Activated CD8-positive, alpha-beta T cell treated with anti-CD3 and anti-CD28 coated beads, Interleukin-2, amount 10 ng/mL, durations not matched to agents 7 days and 5 days (primary cell): Measurements from ENCODE around the gene WDR47. TPM values are rescaled to one million over a fixed set of nuclear protein-coding genes. Genes with fewer than 3 reads are reported as not detected.

Experiments
- ATAC-seq: fragments of 150-1000 bp; cut with Tn5 transposase; one replicate; pipeline ENCODE4 v1.10.0; 2021; ENCODE audit warnings: moderate library complexity
- CTCF ChIA-PET: fragments of 350-600 bp; sonication (Branson Sonifier 250); formaldehyde crosslinking; loops from one replicate; lab custom pipeline; 2021; ENCODE audit warnings: antibody characterized with exemption; lab: Charles Lee
- POLR2A ChIA-PET: fragments of 350-600 bp; sonication (Branson Sonifier 250); formaldehyde crosslinking; loops from one replicate; lab custom pipeline; 2021; ENCODE audit warnings: antibody characterized with exemption; lab: Charles Lee
- DNase-seq: peaks from one replicate; pipeline ENCODE4 v3.0.0-alpha.2; 2020
- H3K27ac Mint-ChIP-seq: one replicate; pipeline ENCODE4 v1.8.0; 2021; ENCODE audit warnings: mild to moderate bottlenecking, mixed read lengths
- H3K27me3 Mint-ChIP-seq: one replicate; pipeline ENCODE4 v1.8.0; 2021; ENCODE audit warnings: low read depth, mixed read lengths
- H3K36me3 Mint-ChIP-seq: one replicate; pipeline ENCODE4 v1.8.0; 2021; ENCODE audit warnings: low read depth, mixed read lengths
- H3K4me1 Mint-ChIP-seq: one replicate; pipeline ENCODE4 v1.8.0; 2021; ENCODE audit warnings: low read depth, mixed read lengths
- H3K4me3 Mint-ChIP-seq: one replicate; pipeline ENCODE4 v1.8.0; 2021; ENCODE audit warnings: mild to moderate bottlenecking, mixed read lengths
- H3K9me3 Mint-ChIP-seq: one replicate; pipeline ENCODE4 v1.8.0; 2022; ENCODE audit warnings: mixed read lengths; ENCODE audit not compliant: insufficient read depth
- total RNA-seq, 2 experiments: library from RNA; stranded (reverse); gene quantifications; one replicate each; pipeline ENCODE4 v1.2.3, GENCODE V29; 2021

The WDR47 gene
- total RNA-seq, 2 experiments from 2014 or later, result 13.1 to 14.8 TPM

DNA sequence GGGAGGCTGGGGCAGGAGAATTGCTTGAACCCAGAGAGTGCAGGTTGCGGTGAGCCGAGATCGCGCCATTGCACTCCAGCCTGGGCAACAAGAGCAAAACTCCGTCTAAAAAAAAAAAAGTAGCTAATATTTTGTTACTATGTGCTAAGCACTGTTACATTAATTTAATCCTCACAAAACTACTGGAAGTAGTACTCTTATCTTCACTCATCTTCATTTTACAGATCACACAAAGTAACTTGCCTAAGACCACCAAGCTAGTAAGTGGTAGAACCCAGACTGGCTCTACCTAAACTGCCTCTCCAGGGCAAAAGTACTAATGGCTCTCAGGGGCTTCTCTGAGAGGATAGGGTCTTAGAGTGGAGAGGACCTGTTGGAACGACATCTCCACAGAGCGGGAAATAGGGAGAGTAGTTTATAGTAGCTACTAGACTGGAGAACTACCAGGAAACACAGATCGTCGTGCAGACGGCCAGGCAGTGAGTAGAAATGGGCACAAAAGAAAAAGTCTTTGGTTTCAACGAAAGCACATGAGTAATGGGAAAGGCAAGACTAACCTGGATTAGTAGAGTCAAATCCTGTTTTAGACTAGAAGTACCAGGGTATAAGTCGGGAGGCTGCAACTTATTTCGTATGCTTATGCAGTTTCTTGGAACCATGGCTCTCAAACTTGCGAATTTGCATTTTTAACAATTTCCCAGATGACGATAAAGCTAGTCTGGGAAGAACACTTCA, 80.0 kb downstream of the WDR47 start:
- peak overlapping the region; percentile 83 for H3K4me3 Mint-ChIP-seq
- peak overlapping the region; percentile 93 for H3K27ac Mint-ChIP-seq
- peaks cover 21% of the 10 kb centered on the region for H3K27me3 Mint-ChIP-seq
- H3K4me1 Mint-ChIP-seq, result peaks cover 32% of the 10 kb centered on the region
- ATAC-seq (no peak), DNase-seq (no peak)
- peaks cover 21% of the 10 kb centered on the region for H3K36me3 Mint-ChIP-seq
- ChIA-PET POLR2A (interaction anchor here (0.6 to 2.2 kb wide), 5 partner anchors 9 to 315 kb away, joined by 3 to 7 read pairs (median 5); no protein-coding TSS in a partner anchor), CTCF (interaction anchor here (0.7 to 2.1 kb wide), 5 partner anchors 30 to 270 kb away, joined by 3 to 7 read pairs (median 3); partner anchors contain the start of gene PRPF38B)
- no peaks in the 10 kb centered on the region for H3K9me3 Mint-ChIP-seq

DNA sequence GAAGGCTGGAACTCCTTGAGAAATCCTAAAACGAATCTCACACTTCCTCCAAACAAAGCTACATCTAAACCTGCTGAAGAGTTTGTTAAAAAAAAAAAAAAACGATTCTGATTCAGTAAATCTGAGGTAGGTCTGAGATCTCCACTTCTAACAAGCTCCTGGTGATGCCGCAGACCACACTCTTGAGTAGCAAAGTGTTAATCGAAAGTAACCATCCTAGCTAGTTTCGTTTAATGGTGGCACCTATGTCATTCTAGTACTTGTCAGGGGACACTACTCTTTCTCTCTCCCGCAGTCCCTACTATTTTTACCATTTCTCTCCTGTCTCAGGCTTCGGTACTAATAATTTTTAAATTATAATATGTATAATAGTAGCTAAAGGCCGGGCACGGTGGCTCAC, 80.7 kb downstream of the WDR47 start:
- Mint-ChIP-seq H3K27ac (no peak overlapping the region), H3K9me3 (no peaks in the 10 kb centered on the region), H3K4me3 (no peak overlapping the region), H3K36me3 (peaks cover 21% of the 10 kb centered on the region), H3K27me3 (peaks cover 19% of the 10 kb centered on the region), H3K4me1 (peaks cover 40% of the 10 kb centered on the region)
- ATAC-seq, result no peak
- POLR2A ChIA-PET, result interaction anchor here (0.6 to 2.2 kb wide), 3 partner anchors 14 to 178 kb away, joined by 3 to 7 read pairs (median 6); no protein-coding TSS in a partner anchor
- CTCF ChIA-PET, result interaction anchor here (0.7 to 2.1 kb wide), 3 partner anchors 59 to 269 kb away, joined by 3 to 7 read pairs (median 3); partner anchors contain the start of gene PRPF38B
- DNase-seq, result peak; percentile 35

DNA sequence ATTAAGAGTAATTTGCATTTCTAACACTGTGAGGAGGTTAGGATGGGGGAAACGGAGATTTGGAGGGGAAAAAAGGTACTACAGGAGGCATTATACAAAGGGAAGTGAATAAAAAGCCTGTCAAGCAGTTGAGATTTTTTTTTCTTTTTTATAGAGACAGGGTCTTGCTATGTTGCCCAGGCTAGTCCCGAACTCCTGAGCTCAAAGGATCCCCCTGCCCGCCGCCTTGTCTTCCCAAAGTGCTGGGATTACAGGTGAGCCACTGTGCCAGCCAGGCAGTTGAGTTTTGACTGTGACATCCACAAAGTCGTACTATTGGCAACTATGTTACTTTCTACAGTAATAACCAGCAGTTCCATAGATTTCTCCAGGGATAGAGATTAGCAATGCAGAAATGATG, 81.2 kb downstream of the WDR47 start:
- no peak overlapping the region for H3K27ac Mint-ChIP-seq
- H3K27me3 Mint-ChIP-seq, result peaks cover 19% of the 10 kb centered on the region
- no peak overlapping the region for H3K4me3 Mint-ChIP-seq
- H3K9me3 Mint-ChIP-seq, result no peaks in the 10 kb centered on the region
- no peak for ATAC-seq
- peaks cover 26% of the 10 kb centered on the region for H3K36me3 Mint-ChIP-seq
- POLR2A ChIA-PET, result interaction anchor here (0.6 kb wide), 1 partner anchor 36 kb away, joined by 7 read pairs; no protein-coding TSS in a partner anchor
- CTCF ChIA-PET, result interaction anchor here (1.1 to 2.1 kb wide), 2 partner anchors 140 to 269 kb away, joined by 3 to 7 read pairs; partner anchors contain the start of gene PRPF38B
- DNase-seq, result no peak
- H3K4me1 Mint-ChIP-seq, result peaks cover 44% of the 10 kb centered on the region

DNA sequence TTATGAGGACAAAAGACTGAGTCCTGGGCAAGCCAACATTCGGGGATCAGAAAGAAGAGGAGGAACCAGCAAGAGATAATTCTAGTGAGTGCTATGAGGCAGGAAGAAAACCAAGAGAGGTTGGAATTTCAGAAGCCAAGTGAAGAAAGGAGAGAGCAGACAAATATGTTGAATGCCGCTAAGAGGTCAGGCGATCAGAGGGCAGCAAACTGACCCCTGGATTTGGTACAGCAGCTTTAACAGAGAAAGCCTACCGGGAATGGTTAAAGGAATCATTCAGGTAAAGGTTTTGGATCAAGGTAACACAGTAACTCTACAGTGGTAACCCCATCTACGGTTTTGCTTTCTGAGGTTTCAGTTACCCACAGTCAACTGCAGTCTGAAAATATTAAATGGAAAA, 84.0 kb downstream of the WDR47 start:
- Mint-ChIP-seq H3K27me3 (peaks cover 19% of the 10 kb centered on the region), H3K9me3 (no peaks in the 10 kb centered on the region), H3K36me3 (peaks cover 46% of the 10 kb centered on the region), H3K4me1 (peaks cover 41% of the 10 kb centered on the region), H3K4me3 (no peak overlapping the region), H3K27ac (no peak overlapping the region)
- ChIA-PET POLR2A (no interaction called here), CTCF (interaction anchor here (1.4 kb wide), 1 partner anchor 575 kb away, joined by 3 read pairs; no protein-coding TSS in a partner anchor)
- DNase-seq (no peak), ATAC-seq (no peak)

DNA sequence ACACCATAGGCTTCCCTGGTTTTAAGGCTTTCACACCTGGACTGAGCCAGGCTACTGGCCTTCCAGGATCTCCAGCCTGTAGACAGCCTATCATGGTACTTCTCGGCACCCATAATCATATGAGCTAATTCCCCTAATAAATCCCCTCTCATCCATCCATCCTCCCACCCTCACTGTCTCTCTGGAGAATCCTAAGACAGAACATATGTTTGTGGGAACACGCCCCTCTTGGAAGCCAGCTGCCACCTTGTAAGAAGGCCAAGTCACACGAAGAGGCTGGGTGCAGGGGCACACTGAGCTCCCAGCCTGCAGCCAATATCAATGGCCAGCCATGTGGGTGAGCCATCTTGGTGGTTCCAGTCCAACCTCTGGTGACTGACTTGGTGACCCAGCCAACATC, 86.0 kb downstream of the WDR47 start:
- ChIA-PET CTCF (no interaction called here), POLR2A (no interaction called here)
- no peak overlapping the region for H3K4me3 Mint-ChIP-seq
- peaks cover 41% of the 10 kb centered on the region for H3K36me3 Mint-ChIP-seq
- peaks cover 17% of the 10 kb centered on the region for H3K27me3 Mint-ChIP-seq
- H3K9me3 Mint-ChIP-seq, result no peaks in the 10 kb centered on the region
- DNase-seq, result no peak
- no peak for ATAC-seq
- H3K4me1 Mint-ChIP-seq, result peaks cover 30% of the 10 kb centered on the region
- peak overlapping the region; percentile 79 for H3K27ac Mint-ChIP-seq

DNA sequence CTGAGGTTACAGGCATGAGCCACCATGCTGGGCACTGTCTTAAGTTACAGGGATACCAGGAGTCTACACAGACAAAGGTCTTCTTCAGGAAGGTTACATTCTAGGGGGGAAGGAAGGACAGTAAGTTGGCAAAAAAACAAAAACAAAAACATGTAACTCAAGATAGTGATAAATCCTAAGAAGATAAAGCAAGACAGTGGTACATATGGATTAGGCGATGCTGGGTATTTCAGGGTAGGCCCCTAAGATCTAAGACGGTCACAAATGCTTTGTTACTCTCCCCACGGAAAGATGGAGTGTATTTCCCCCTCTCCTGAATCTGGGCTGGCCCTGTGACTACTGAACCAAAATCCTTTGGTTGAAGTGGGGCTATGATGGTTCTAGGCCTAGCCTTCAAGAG, 86.8 kb downstream of the WDR47 start:
- Mint-ChIP-seq H3K4me1 (peaks cover 30% of the 10 kb centered on the region), H3K27me3 (peaks cover 13% of the 10 kb centered on the region), H3K36me3 (peaks cover 38% of the 10 kb centered on the region), H3K4me3 (no peak overlapping the region), H3K27ac (no peak overlapping the region), H3K9me3 (no peaks in the 10 kb centered on the region)
- ChIA-PET POLR2A (no interaction called here), CTCF (no interaction called here)
- DNase-seq (no peak), ATAC-seq (no peak)

DNA sequence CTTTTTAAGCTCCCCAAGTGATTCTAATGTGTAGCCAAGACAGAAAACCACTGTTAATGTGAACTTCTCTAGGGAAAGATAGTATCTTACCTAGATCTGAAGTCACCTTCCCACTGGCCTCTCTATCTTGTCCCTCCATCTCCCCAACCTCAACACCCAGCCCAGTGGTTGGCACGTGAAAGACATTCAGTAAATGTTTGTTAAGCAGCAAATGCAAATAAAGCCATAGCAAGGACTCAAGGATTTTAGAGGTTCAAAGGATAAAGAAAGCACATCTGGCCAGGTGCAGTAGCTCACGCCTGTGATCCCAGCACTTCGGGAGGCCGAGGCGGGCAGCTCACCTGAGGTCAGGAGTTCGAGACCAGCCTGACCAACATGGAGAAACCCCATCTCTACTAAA, 88.5 kb downstream of the WDR47 start:
- H3K36me3 Mint-ChIP-seq, result peaks cover 35% of the 10 kb centered on the region
- H3K4me1 Mint-ChIP-seq, result peaks cover 30% of the 10 kb centered on the region
- peaks cover 8% of the 10 kb centered on the region for H3K27me3 Mint-ChIP-seq
- H3K4me3 Mint-ChIP-seq, result no peak overlapping the region
- ChIA-PET CTCF (no interaction called here), POLR2A (interaction anchor here (1.1 kb wide), 1 partner anchor 9 kb away, joined by 5 read pairs; no protein-coding TSS in a partner anchor)
- no peaks in the 10 kb centered on the region for H3K9me3 Mint-ChIP-seq
- no peak for DNase-seq
- no peak overlapping the region for H3K27ac Mint-ChIP-seq
- no peak for ATAC-seq

DNA sequence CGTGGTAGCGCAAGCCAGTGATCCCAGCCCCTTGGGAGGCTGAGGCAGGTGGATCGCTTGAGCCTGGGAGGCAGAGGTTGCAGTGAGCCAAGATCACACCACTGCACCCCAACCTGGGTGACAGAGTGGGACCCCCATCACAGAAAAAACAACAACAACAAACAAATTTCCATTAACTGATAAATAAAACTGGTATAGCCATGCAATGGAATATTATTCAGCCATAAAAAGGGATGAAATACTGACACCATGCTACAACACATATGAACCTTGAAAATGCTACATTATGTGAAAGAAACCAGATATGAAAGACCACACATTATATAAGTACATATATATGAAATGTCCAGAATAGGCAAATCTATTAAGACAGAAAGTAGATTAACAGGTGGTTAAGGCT, 90.7 kb downstream of the WDR47 start:
- Mint-ChIP-seq H3K27ac (no peak overlapping the region), H3K27me3 (no peaks in the 10 kb centered on the region), H3K36me3 (peaks cover 34% of the 10 kb centered on the region), H3K9me3 (no peaks in the 10 kb centered on the region), H3K4me3 (no peak overlapping the region), H3K4me1 (peaks cover 13% of the 10 kb centered on the region)
- DNase-seq, result no peak
- no peak for ATAC-seq
- ChIA-PET CTCF (interaction anchor here (1.6 kb wide), 1 partner anchor 161 kb away, joined by 5 read pairs; a partner anchor contains a TSS), POLR2A (no interaction called here)

GRCh38 chr1:108949044-108949443, 92.9 kb downstream of the WDR47 start:
- H3K27me3 Mint-ChIP-seq, result no peaks in the 10 kb centered on the region
- H3K9me3 Mint-ChIP-seq, result no peaks in the 10 kb centered on the region
- no peak for DNase-seq
- no peak for ATAC-seq
- POLR2A ChIA-PET, result no interaction called here
- CTCF ChIA-PET, result interaction anchor here (0.9 to 1.1 kb wide), 2 partner anchors 8 to 14 kb away, joined by 3 to 4 read pairs; no protein-coding TSS in a partner anchor
- peaks cover 19% of the 10 kb centered on the region for H3K36me3 Mint-ChIP-seq
- H3K4me1 Mint-ChIP-seq, result peaks cover 7% of the 10 kb centered on the region
- no peak overlapping the region for H3K4me3 Mint-ChIP-seq
- H3K27ac Mint-ChIP-seq, result no peak overlapping the region

DNA sequence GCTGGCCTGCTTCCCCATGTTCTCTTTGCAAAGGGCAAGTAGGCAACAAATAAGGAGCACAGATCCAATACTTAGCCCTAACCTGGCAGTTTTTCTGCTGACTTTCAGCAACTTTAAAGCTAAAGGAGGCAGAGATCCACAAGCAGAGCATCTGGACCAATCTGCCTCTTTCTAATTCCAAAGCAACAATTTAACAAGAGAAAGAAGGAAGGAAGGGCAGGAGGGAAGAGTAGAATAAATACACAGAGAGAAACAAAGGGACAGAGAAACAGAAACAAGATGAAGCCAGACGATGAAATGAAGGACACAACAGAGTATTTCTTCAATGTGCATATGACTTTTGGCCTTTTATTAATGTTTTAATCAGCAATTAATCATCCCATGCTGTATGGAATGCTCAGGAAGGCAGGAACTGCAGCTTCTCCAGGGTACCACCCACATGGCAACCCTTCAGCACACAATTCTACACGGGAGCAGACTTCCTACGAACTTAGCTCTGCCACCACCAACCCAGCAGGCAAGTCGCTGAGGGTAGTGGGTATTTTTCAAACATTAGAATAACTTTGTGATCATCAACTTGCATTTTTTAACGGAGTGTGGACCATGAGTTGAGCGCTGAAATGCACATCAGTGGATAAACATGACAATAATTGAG, 93.9 kb downstream of the WDR47 start:
- Mint-ChIP-seq H3K4me3 (no peak overlapping the region), H3K27me3 (no peaks in the 10 kb centered on the region), H3K9me3 (no peaks in the 10 kb centered on the region), H3K27ac (no peak overlapping the region), H3K36me3 (peaks cover 12% of the 10 kb centered on the region), H3K4me1 (peaks cover 4% of the 10 kb centered on the region)
- ATAC-seq (no peak), DNase-seq (no peak)
- ChIA-PET POLR2A (interaction anchor here (1.5 kb wide), 1 partner anchor 14 kb away, joined by 6 read pairs; the partner anchor contains the start of gene CLCC1), CTCF (no interaction called here)

DNA sequence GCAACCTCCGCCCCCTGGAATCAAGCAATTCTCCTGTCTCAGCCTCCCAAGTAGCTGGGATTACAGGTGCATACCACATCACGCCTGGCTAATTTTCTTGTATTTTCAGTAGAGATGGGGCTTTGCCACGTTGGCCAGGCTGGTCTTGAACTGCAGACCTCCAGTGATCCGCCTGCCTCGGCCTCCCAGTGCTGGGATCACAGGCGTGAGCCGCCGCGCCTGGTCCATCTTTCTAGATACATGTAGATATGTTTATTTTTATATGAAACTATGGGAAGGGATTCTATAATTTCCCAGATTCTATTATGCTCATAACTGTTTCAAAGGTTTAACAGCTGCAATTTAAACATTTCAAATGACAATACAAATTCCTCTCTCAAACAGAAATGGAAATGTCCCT, 105.7 kb downstream of the WDR47 start:
- Mint-ChIP-seq H3K9me3 (no peaks in the 10 kb centered on the region), H3K27ac (no peak overlapping the region), H3K4me3 (no peak overlapping the region), H3K4me1 (no peaks in the 10 kb centered on the region), H3K36me3 (peaks cover 32% of the 10 kb centered on the region), H3K27me3 (no peaks in the 10 kb centered on the region)
- no peak for ATAC-seq
- CTCF ChIA-PET, result interaction anchor here (0.6 kb wide), 1 partner anchor 110 kb away, joined by 3 read pairs; no protein-coding TSS in a partner anchor
- DNase-seq, result no peak
- POLR2A ChIA-PET, result interaction anchor here (0.6 kb wide), 1 partner anchor 21 kb away, joined by 3 read pairs; no protein-coding TSS in a partner anchor
